HepG2 (cell line): ENCODE measurements around the gene ZMAT2. TPM values are rescaled to one million over a fixed set of nuclear protein-coding genes. Genes with fewer than 3 reads are reported as not detected.
A peak's percentile ranks its signal among the peaks of the same experiment; 100 is the strongest.

Source experiments
- AHDC1 ChIP-seq: sonication (generic); formaldehyde crosslinking; IDR thresholded peaks from 2 replicates; pipeline ENCODE4 v1.5.1; 2020; ENCODE audit warnings: mild to moderate bottlenecking, missing genetic modification reagents, borderline replicate concordance
- CSRNP2 ChIP-seq: sonication (generic); formaldehyde crosslinking; conservative IDR thresholded peaks from 2 replicates; pipeline ENCODE4 v1.8.0; 2022; ENCODE audit warnings: low read depth, missing genetic modification reagents
- E2F5 ChIP-seq: sonication (generic); formaldehyde crosslinking; conservative IDR thresholded peaks from 2 replicates; pipeline ENCODE4 v1.4.0; 2020; ENCODE audit warnings: missing genetic modification reagents
- HIVEP1 ChIP-seq: sonication (generic); formaldehyde crosslinking; IDR thresholded peaks from 2 replicates; pipeline ENCODE4 v1.4.0; 2020; ENCODE audit warnings: mild to moderate bottlenecking, missing genetic modification reagents
- HNF4A ChIP-seq: sonication (generic); formaldehyde crosslinking; IDR thresholded peaks from 2 replicates; pipeline ENCODE4 v1.4.0; 2020; ENCODE audit warnings: missing genetic modification reagents
- KLF16 ChIP-seq, 2 experiments: sonication (generic) in 1 of 2; formaldehyde crosslinking in 1 of 2; IDR thresholded peaks; 2 replicates each; pipeline versions ENCODE4 v1.6.1 to v1.8.0; 2016 to 2023; ENCODE audit warnings: missing genetic modification reagents in 2 of 2, missing compliant biosample characterization in 1 of 2
- REST ChIP-seq, 2 experiments: IDR thresholded peaks; 2 replicates each; pipeline ENCODE4 v1.6.1; 2011 to 2012; ENCODE audit warnings: low read length in 2 of 2, borderline replicate concordance in 1 of 2, low read depth in 1 of 2, mild to moderate bottlenecking in 1 of 2, moderate library complexity in 1 of 2
- RFX3 ChIP-seq: IDR thresholded peaks from 2 replicates; pipeline ENCODE4 v1.6.1; 2016; ENCODE audit warnings: missing biosample characterization, missing genetic modification reagents
- RXRA ChIP-seq: sonication (generic); formaldehyde crosslinking; IDR thresholded peaks from 2 replicates; pipeline ENCODE4 v1.5.1; 2020; ENCODE audit warnings: missing genetic modification reagents
- SMAD3 ChIP-seq: sonication (generic); formaldehyde crosslinking; IDR thresholded peaks from 2 replicates; pipeline ENCODE4 v1.4.0; 2020; ENCODE audit warnings: missing genetic modification reagents
- SP140L ChIP-seq: sonication (generic); formaldehyde crosslinking; IDR thresholded peaks from 2 replicates; pipeline ENCODE4 v1.4.0; 2020; ENCODE audit warnings: missing genetic modification reagents, borderline replicate concordance
- ZKSCAN8 ChIP-seq: IDR thresholded peaks from 2 replicates; pipeline ENCODE4 v1.6.1; 2016; ENCODE audit warnings: borderline replicate concordance, missing genetic modification reagents, missing compliant biosample characterization
- ZNF232 ChIP-seq: sonication (generic); formaldehyde crosslinking; IDR thresholded peaks from 2 replicates; pipeline ENCODE4 v1.4.0; 2020; ENCODE audit warnings: missing genetic modification reagents, borderline replicate concordance
- ZNF414 ChIP-seq: sonication (generic); formaldehyde crosslinking; IDR thresholded peaks from 2 replicates; pipeline ENCODE4 v1.5.0; 2020; ENCODE audit warnings: missing genetic modification reagents
- ZNF543 ChIP-seq: sonication (generic); formaldehyde crosslinking; IDR thresholded peaks from 2 replicates; pipeline ENCODE4 v1.4.0; 2020; ENCODE audit warnings: mild to moderate bottlenecking, missing genetic modification reagents
- ZNF790 ChIP-seq: sonication (generic); formaldehyde crosslinking; IDR thresholded peaks from 2 replicates; pipeline ENCODE4 v1.8.0; 2022; ENCODE audit warnings: missing genetic modification reagents, mild to moderate bottlenecking, borderline replicate concordance
- polyA plus RNA-seq, 8 experiments: library from polyadenylated mRNA; depleted of rRNA in 3 of 8; stranded (reverse) in 7 of 8; unstranded in 1 of 8; fragments of >200 nt; fragmentation: Illumina TruSeq in 4 of 8; extraction: Trizol in 4 of 8; gene quantifications; 2 replicates each; pipeline versions ENCODE4 v1.2.1 to v1.2.3, GENCODE V29; 2011 to 2016; ENCODE audit warnings: low read depth in 4 of 8, missing spikeins in 1 of 8, mixed read lengths in 1 of 8; ENCODE audit not compliant: insufficient read depth in 1 of 8
- total RNA-seq, 5 experiments: library from RNA; depleted of rRNA; stranded (reverse); fragments of >200 nt; fragmentation: Illumina TruSeq; extraction: Trizol; gene quantifications; 2 replicates each; pipeline ENCODE4 v1.2.3, GENCODE V29; 2016; ENCODE audit warnings: low read depth in 1 of 5

Gene ZMAT2
- total and polyA plus RNA-seq, 2 of the 13 experiments (the other 11 are each of a cell fraction or from before 2014, with no cell fraction given) = 35.4 to 92.8 TPM

GRCh38 chr5:140710899-140711552 is 10.8 kb downstream of the ZMAT2 start (continued):
- TF ChIP-seq REST (IDR thresholded peaks at IDR 0.05; ENCODE audit: borderline replicate concordance in 1 of 2, low read depth in 1 of 2, low read length in 2 of 2) (peak; percentile 33 to 93), CSRNP2 (CRISPR knock-in tag) (no peak), ZKSCAN8 (peak; percentile 70; the same call in 1 of the 2 replicates), ZNF232 (no peak), E2F5 (no peak), ZNF790 (CRISPR knock-in tag) (no peak), AHDC1 (CRISPR knock-in tag) (peak; percentile 28; the same call in 1 of the 2 replicates), KLF16 (CRISPR knock-in tag; IDR thresholded peaks at IDR 0.05) (peak in 1 of 2 experiments; percentile 88; a peak in 2 of 4 replicates), HIVEP1 (CRISPR knock-in tag) (no peak), RXRA (CRISPR knock-in tag) (peak; percentile 51; the same call in 1 of the 2 replicates), HNF4A (CRISPR knock-in tag) (no peak), ZNF414 (CRISPR knock-in tag) (0 out of 2 replicates have a peak, but pooled peaks have one; percentile 63), SMAD3 (peak; percentile 92; the same call in 1 of the 2 replicates), SP140L (CRISPR knock-in tag) (peak; percentile 82; the same call in 1 of the 2 replicates), ZNF543 (CRISPR knock-in tag) (no peak), RFX3 (0 out of 2 replicates have a peak, but pooled peaks have one; percentile 15)
